Stomach (tissue), 19 donors: ENCODE measurements around the gene MKLN1. TPM values are rescaled to one million over a fixed set of nuclear protein-coding genes. Genes with fewer than 3 reads are reported as not detected.
A peak's percentile ranks its signal among the peaks of the same experiment; 100 is the strongest.

ENCODE experiments used
- DNase-seq, 2 donors: peaks; one replicate each; pipeline versions ENCODE4 v3.0.0 to v3.0.0-alpha.2; 2013 to 2019
- H3K27ac ChIP-seq, 5 donors: fragments of 200-600 bp in 4 of 5; sonication (generic) in 4 of 5; one replicate each; pipeline ENCODE4 v1.5.1; 2013 to 2019; ENCODE audit warnings: mild to moderate bottlenecking in 1 of 5, moderate library complexity in 1 of 5
- H3K27me3 ChIP-seq, 3 donors: fragments of 200-600 bp; sonication (generic); one replicate each; pipeline ENCODE4 v1.5.1; 2017 to 2019; ENCODE audit warnings: mixed run types in 1 of 3
- H3K36me3 ChIP-seq, 4 donors: fragments of 200-600 bp; sonication (generic); 1 replicate in 3 of 4; 2 replicates in 1 of 4; pipeline ENCODE4 v1.5.1; 2016 to 2019
- H3K4me1 ChIP-seq, 4 donors: fragments of 200-600 bp; sonication (generic); one replicate each; pipeline ENCODE4 v1.5.1; 2016 to 2019
- H3K4me3 ChIP-seq, 4 donors: fragments of 200-600 bp; sonication (generic) in 3 of 4; one replicate each; pipeline ENCODE4 v1.5.1; 2016 to 2019; ENCODE audit warnings: mild to moderate bottlenecking in 1 of 4
- H3K9me3 ChIP-seq, 4 donors: fragments of 200-600 bp; sonication (generic); one replicate each; pipeline ENCODE4 v1.5.1; 2016 to 2019
- CTCF ChIP-seq, 7 experiments: fragments of 450-650 bp in 4 of 7; fragments of 200-600 bp in 3 of 7; sonication (generic) in 3 of 7; IDR thresholded peaks; one replicate each; pipeline ENCODE4 v1.5.1; 2016 to 2019; ENCODE audit warnings: antibody characterized with exemption in 7 of 7, control low read depth in 2 of 7, mild to moderate bottlenecking in 1 of 7
- EP300 ChIP-seq: sonication (generic); formaldehyde crosslinking; IDR thresholded peaks from one replicate; pipeline ENCODE4 v1.6.1; 2017; ENCODE audit warnings: antibody characterized with exemption
- POLR2A ChIP-seq, 4 donors: fragments of 450-650 bp; IDR thresholded peaks; one replicate each; pipeline ENCODE4 v1.6.1; 2016; ENCODE audit warnings: antibody characterized with exemption in 4 of 4, control low read depth in 2 of 4, mild to moderate bottlenecking in 1 of 4, moderate library complexity in 1 of 4
- POLR2AphosphoS5 ChIP-seq, 3 donors: sonication (generic); formaldehyde crosslinking; IDR thresholded peaks; one replicate each; pipeline ENCODE4 v1.6.1; 2016; ENCODE audit warnings: antibody characterized with exemption in 3 of 3
- WGBS, 5 donors: extraction: QIAGEN DNeasy Blood & Tissue Kit in 3 of 5; methylation state at CpG; one replicate each; pipeline versions ENCODE4 v1.1.5 to v1.1.7; 2013 to 2018; 5-methylcytosine and 5-hydroxymethylcytosine counted together
- intact Hi-C: fragments of 100-400 bp; cut with DNase I; formaldehyde crosslinking; loops from one replicate; pipeline ENCODE4 v1.15.1; 2023; ENCODE audit warnings: low total_unique reads
- long read RNA-seq, 10 donors: transcript quantifications; one replicate each; lab custom pipeline, GENCODE V29; 2026
- polyA plus RNA-seq, 3 donors: library from polyadenylated mRNA; stranded (reverse); fragments of 200-250 nt; gene quantifications; one replicate each; pipeline ENCODE4 v1.2.3, GENCODE V29; 2013
- total RNA-seq, 5 donors: library from RNA; depleted of rRNA; stranded (reverse); fragments of >200 nt; gene quantifications; one replicate each; pipeline versions ENCODE4 v1.1.0 to v1.2.3, GENCODE V29; 2014 to 2016
- donor health status: healthy with polysubstance abuse.
- donor health status: Bipolar disorder and iron deficiency.
- donor health status: healthy.

MKLN1 gene
- total RNA-seq, result 100 to 1,000 TPM in 2 of 5 donors, 10 to 100 TPM in 3; 24.5 to 147 (median 43.3) TPM
- polyA plus RNA-seq, result 10 to 100 TPM in 2 of 3 donors, 1 to 10 TPM in 1; 9.4 to 13.9 (median 11.5) TPM
- long read RNA-seq, donor 1, result 0 reads
- long read RNA-seq, donor 2, full-length matches to known transcripts, result 3 of 3 reads
- long read RNA-seq, donor 2, partial matches to known transcripts, result 0 of 3 reads
- long read RNA-seq, donor 2, other reads (novel, unspliced or antisense), result 0 of 3 reads
- long read RNA-seq, donor 3, full-length matches to known transcripts, result 1 of 1 reads
- long read RNA-seq, donor 3, partial matches to known transcripts, result 0 of 1 reads
- long read RNA-seq, donor 3, other reads (novel, unspliced or antisense), result 0 of 1 reads
- long read RNA-seq, donor 4, result 0 reads
- long read RNA-seq, donor 5, full-length matches to known transcripts, result 5 of 5 reads
- long read RNA-seq, donor 5, partial matches to known transcripts, result 0 of 5 reads
- long read RNA-seq, donor 5, other reads (novel, unspliced or antisense), result 0 of 5 reads
- long read RNA-seq, donor 6, full-length matches to known transcripts, result 3 of 75 reads
- long read RNA-seq, donor 6, partial matches to known transcripts, result 67 of 75 reads
- long read RNA-seq, donor 6, other reads (novel, unspliced or antisense), result 5 of 75 reads
- long read RNA-seq, donor 7, full-length matches to known transcripts, result 6 of 6 reads
- long read RNA-seq, donor 7, partial matches to known transcripts, result 0 of 6 reads
- long read RNA-seq, donor 7, other reads (novel, unspliced or antisense), result 0 of 6 reads
- long read RNA-seq, donor 8, full-length matches to known transcripts, result 2 of 2 reads
- long read RNA-seq, donor 8, partial matches to known transcripts, result 0 of 2 reads
- long read RNA-seq, donor 8, other reads (novel, unspliced or antisense), result 0 of 2 reads
- long read RNA-seq, donor 9, full-length matches to known transcripts, result 3 of 3 reads
- long read RNA-seq, donor 9, partial matches to known transcripts, result 0 of 3 reads
- long read RNA-seq, donor 9, other reads (novel, unspliced or antisense), result 0 of 3 reads
- long read RNA-seq, donor 10, result 0 reads

GRCh38 chr7:131327626-131328376 lies at the start of gene MKLN1:
Gene MKLN1 (plus strand): TSS chr7:131327876. CDS start chr7:131327900, 24 bp downstream.
- no peak for TF ChIP-seq EP300
- peak; percentile 69 to 84 (median 83) for TF ChIP-seq POLR2AphosphoS5 (IDR thresholded peaks at IDR 0.05)
- peak in 1 of 4 donors; percentile 55 for TF ChIP-seq POLR2A (IDR thresholded peaks at IDR 0.05)
- intact Hi-C loops, result no loop called here

GRCh38 chr7:131279044-131279443 lies 48.6 kb upstream of the MKLN1 start:
- Histone ChIP-seq H3K27ac (no peak overlapping the region), H3K9me3 (no peaks in the 10 kb centered on the region), H3K27me3 (no peaks in the 10 kb centered on the region), H3K36me3 (no peaks in the 10 kb centered on the region), H3K4me1 (no peaks in the 10 kb centered on the region), H3K4me3 (no peak overlapping the region)
- TF ChIP-seq POLR2A (IDR thresholded peaks at IDR 0.05) (no peak), POLR2AphosphoS5 (IDR thresholded peaks at IDR 0.05) (no peak), EP300 (no peak), CTCF (IDR thresholded peaks at IDR 0.05) (no peak)
- WGBS, 5 donors, result 54 to 74% (median 57%) methylated on average over 1 of the region's 1 CpG
- no peak for DNase-seq
- intact Hi-C loops, result no loop called here

More at GRCh38 chr7:131327626-131328376, at the start of gene MKLN1:
- Histone ChIP-seq H3K27me3 (no peaks in the 10 kb centered on the region), H3K27ac (peak within 1 kb of the TSS; percentile 96 to 99 (median 98)), H3K4me1 (peaks cover 22 to 63% (median 45%) of the 10 kb centered on the region in 4 donors), H3K4me3 (peak within 1 kb of the TSS; percentile 76 to 95 (median 86)), H3K36me3 (peaks cover 0 to 11% (median 0%) of the 10 kb centered on the region in 4 donors), H3K9me3 (no peaks in the 10 kb centered on the region)
- peak; percentile 96 to 97 for DNase-seq
- 0 to 1% (median 0%) methylated on average over 42 to 69 of the region's 69 CpGs for WGBS, 5 donors

GRCh38 chr7:131281266-131282048 lies 46.2 kb upstream of the MKLN1 start:
- TF ChIP-seq EP300 (no peak), POLR2A (IDR thresholded peaks at IDR 0.05) (no peak), CTCF (IDR thresholded peaks at IDR 0.05) (no peak), POLR2AphosphoS5 (IDR thresholded peaks at IDR 0.05) (no peak)
- 90 to 96% (median 90%) methylated on average over 5 of the region's 5 CpGs for WGBS, 5 donors
- intact Hi-C loops, result no loop called here
- peaks cover 0 to 4% (median 0%) of the 10 kb centered on the region in 4 donors for H3K4me1 ChIP-seq
- H3K27ac ChIP-seq, result no peak overlapping the region
- H3K36me3 ChIP-seq, result no peaks in the 10 kb centered on the region
- no peak for DNase-seq
- H3K4me3 ChIP-seq, result no peak overlapping the region
- H3K9me3 ChIP-seq, result no peaks in the 10 kb centered on the region
- no peaks in the 10 kb centered on the region for H3K27me3 ChIP-seq
